C4-2B (cell line): ENCODE measurements around the gene COX5A.

ENCODE experiments used
- H3K27ac ChIP-seq: fragments of 450-650 bp; 2 replicates; pipeline ENCODE4 v1.5.1; 2017
- CTCF ChIP-seq: fragments of 450-650 bp; conservative IDR thresholded peaks from 2 replicates; pipeline ENCODE4 v1.5.1; 2017; ENCODE audit warnings: mild to moderate bottlenecking
- ZFX ChIP-seq: fragments of 450-650 bp; IDR thresholded peaks from 2 replicates; pipeline ENCODE4 v1.6.1; 2017

The COX5A gene

GRCh38 chr15:74937590-74938371 lies at the start of gene COX5A:
Gene COX5A, minus strand, starts transcription at chr15:74938073. Its CDS starts 59 bp downstream, at chr15:74938014.
- H3K27ac ChIP-seq: peak within 1 kb of the TSS; percentile 98
- no peak for TF ChIP-seq CTCF
- TF ChIP-seq ZFX: peak; percentile 98

- TF ChIP-seq ZFX (no peak), CTCF (no peak)
- H3K27ac ChIP-seq: no peak overlapping the region
Measured at GRCh38 chr15:74983725-74984231, 45.9 kb upstream of the COX5A start.

- TF ChIP-seq CTCF: no peak
- no peak overlapping the region for H3K27ac ChIP-seq
Measured at GRCh38 chr15:74982183-74982582, 44.3 kb upstream of the COX5A start.

- no peak for TF ChIP-seq CTCF
- no peak for TF ChIP-seq ZFX
- no peak overlapping the region for H3K27ac ChIP-seq
Measured at GRCh38 chr15:74978503-74978902, 40.6 kb upstream of the COX5A start.

GRCh38 chr15:74978077-74978476 lies 40.2 kb upstream of the COX5A start:
- no peak overlapping the region for H3K27ac ChIP-seq
- TF ChIP-seq ZFX (no peak), CTCF (no peak)

GRCh38 chr15:74977599-74977998 lies 39.7 kb upstream of the COX5A start:
- no peak overlapping the region for H3K27ac ChIP-seq
- TF ChIP-seq ZFX: no peak
- TF ChIP-seq CTCF: no peak

GRCh38 chr15:74976159-74976558 lies 38.3 kb upstream of the COX5A start:
- TF ChIP-seq CTCF (no peak), ZFX (no peak)
- no peak overlapping the region for H3K27ac ChIP-seq
